SK-N-SH treated with all-trans-retinoic acid at 6 μM for 48 hours (cell line): Measurements from ENCODE around the gene CD52.
A peak's percentile ranks its signal among the peaks of the same experiment; 100 is the strongest.

ENCODE experiments used
- ATAC-seq: fragments of 200-7000 bp; cut with Tn5 transposase; 3 replicates; pipeline ENCODE4 v1.9.1; 2020; ENCODE audit warnings: mild to moderate bottlenecking, moderate library complexity
- ARNTL ChIP-seq: fragments of 450-650 bp; formaldehyde crosslinking; IDR thresholded peaks from 2 replicates; pipeline ENCODE4 v1.5.0; 2020; ENCODE audit warnings: low read depth, mild to moderate bottlenecking, moderate library complexity, borderline replicate concordance
- BACH2 ChIP-seq: fragments of 250-450 bp; sonication (Bioruptor Pico); IDR thresholded peaks from 2 replicates; pipeline ENCODE4 v1.9.0; 2021; ENCODE audit warnings: mild to moderate bottlenecking, borderline replicate concordance
- CSDC2 ChIP-seq: fragments of 250-450 bp; sonication (Bioruptor Pico); IDR thresholded peaks from 2 replicates; pipeline ENCODE4 v1.5.0; 2020; ENCODE audit warnings: mild to moderate bottlenecking, moderate library complexity
- GLIS3 ChIP-seq: fragments of 250-450 bp; sonication (Bioruptor Pico); IDR thresholded peaks from 2 replicates; pipeline ENCODE4 v1.5.0; 2020; ENCODE audit warnings: mild to moderate bottlenecking, moderate library complexity
- ISL1 ChIP-seq: fragments of 250-450 bp; sonication (Bioruptor Pico); IDR thresholded peaks from 2 replicates; pipeline ENCODE4 v2.1.2; 2022; ENCODE audit warnings: mild to moderate bottlenecking, moderate library complexity
- OSR1 ChIP-seq: fragments of 250-450 bp; sonication (Bioruptor Pico); IDR thresholded peaks from 2 replicates; pipeline ENCODE4 v1.8.0; 2022; ENCODE audit warnings: moderate library complexity, mild to moderate bottlenecking, inconsistent platforms
- POU6F1 ChIP-seq: fragments of 250-450 bp; sonication (Bioruptor Pico); IDR thresholded peaks from 2 replicates; pipeline ENCODE4 v1.8.0; 2021; ENCODE audit warnings: low read depth, mild to moderate bottlenecking, moderate library complexity, borderline replicate concordance
- PPARA ChIP-seq: fragments of 250-450 bp; sonication (Bioruptor Pico); IDR thresholded peaks from 2 replicates; pipeline ENCODE4 v1.5.0; 2020; ENCODE audit warnings: mild to moderate bottlenecking, borderline replicate concordance
- RARB ChIP-seq: fragments of 250-450 bp; sonication (Bioruptor Pico); IDR thresholded peaks from 2 replicates; pipeline ENCODE4 v1.8.0; 2021; ENCODE audit warnings: mild to moderate bottlenecking, moderate library complexity
- SNAI2 ChIP-seq: fragments of 250-450 bp; sonication (Bioruptor Pico); IDR thresholded peaks from 2 replicates; pipeline ENCODE4 v1.5.0; 2020; ENCODE audit warnings: mild to moderate bottlenecking, moderate library complexity
- TOX ChIP-seq: fragments of 250-450 bp; sonication (Bioruptor Pico); IDR thresholded peaks from 2 replicates; pipeline ENCODE4 v1.8.0; 2021; ENCODE audit warnings: mild to moderate bottlenecking, moderate library complexity, borderline replicate concordance
- ZC3H10 ChIP-seq: fragments of 250-450 bp; sonication (Bioruptor Pico); IDR thresholded peaks from 2 replicates; pipeline ENCODE4 v1.5.1; 2021; ENCODE audit warnings: mild to moderate bottlenecking, moderate library complexity
- ZFP3 ChIP-seq: fragments of 250-450 bp; sonication (Bioruptor Pico); IDR thresholded peaks from 2 replicates; pipeline ENCODE4 v1.5.0; 2020; ENCODE audit warnings: mild to moderate bottlenecking, moderate library complexity
- ZFP30 ChIP-seq: fragments of 450-650 bp; formaldehyde crosslinking; IDR thresholded peaks from 2 replicates; pipeline ENCODE4 v1.5.0; 2022; ENCODE audit warnings: mild to moderate bottlenecking, moderate library complexity
- ZNF565 ChIP-seq: fragments of 450-650 bp; formaldehyde crosslinking; conservative IDR thresholded peaks from 2 replicates; pipeline ENCODE4 v1.5.0; 2020; ENCODE audit warnings: low read depth, mild to moderate bottlenecking, moderate library complexity
- ZNF70 ChIP-seq: fragments of 450-650 bp; formaldehyde crosslinking; IDR thresholded peaks from 2 replicates; pipeline ENCODE4 v1.5.0; 2020; ENCODE audit warnings: mild to moderate bottlenecking, moderate library complexity
- ZNF8 ChIP-seq: fragments of 450-650 bp; formaldehyde crosslinking; IDR thresholded peaks from 2 replicates; pipeline ENCODE4 v1.5.0; 2020; ENCODE audit warnings: mild to moderate bottlenecking, moderate library complexity
- TF ChIP-seq, protein P1 (sequence below): fragments of 250-450 bp; sonication (Bioruptor Pico); IDR thresholded peaks from 2 replicates; pipeline ENCODE4 v1.5.1; 2021; ENCODE audit warnings: mild to moderate bottlenecking, moderate library complexity
- TF ChIP-seq, protein P2 (sequence below): fragments of 250-450 bp; sonication (Bioruptor Pico); IDR thresholded peaks from 2 replicates; pipeline ENCODE4 v1.5.1; 2020; ENCODE audit warnings: low read depth, mild to moderate bottlenecking, moderate library complexity
- TF ChIP-seq, protein P3 (sequence below): fragments of 250-450 bp; sonication (Bioruptor Pico); IDR thresholded peaks from 2 replicates; pipeline ENCODE4 v1.5.0; 2020; ENCODE audit warnings: mild to moderate bottlenecking, moderate library complexity

Gene CD52

GRCh38 chr1:26277719-26278118, 40.0 kb upstream of the CD52 start (continued):
- no peak for TF ChIP-seq POU6F1
- no peak for TF ChIP-seq RARB (CRISPR knock-in tag)
- TF ChIP-seq, all 23 proteins: peak for 0

DNA sequence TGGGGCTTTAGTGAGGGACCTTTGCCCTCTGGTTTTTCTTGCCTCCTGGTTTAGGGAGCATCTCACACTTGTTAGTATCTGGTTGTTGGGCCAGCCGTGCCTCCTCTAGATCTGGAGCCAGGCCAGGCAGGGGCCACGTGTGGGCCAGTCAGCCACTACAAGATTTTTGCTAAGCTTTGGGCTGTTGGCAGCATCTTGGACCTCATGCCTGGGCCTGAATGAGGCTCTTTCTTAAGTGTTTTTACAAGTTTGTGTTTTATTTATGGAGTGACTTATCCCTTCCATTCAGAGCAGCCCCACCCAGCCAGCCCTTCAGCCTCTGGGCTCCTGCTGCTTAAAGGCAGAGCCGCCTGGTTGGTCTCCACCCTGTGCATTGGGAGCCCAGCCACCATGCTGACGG, 39.5 kb upstream of the CD52 start:
- no peak for TF ChIP-seq ZFP3
- no peak for TF ChIP-seq SNAI2 (CRISPR knock-in tag)
- TF ChIP-seq ZFP30 (CRISPR knock-in tag): no peak
- TF ChIP-seq ZC3H10 (CRISPR knock-in tag): no peak
- TF ChIP-seq TOX: no peak
- ATAC-seq: no peak

GRCh38 chr1:26278724-26279455, 38.9 kb upstream of the CD52 start:
- TF ChIP-seq, protein P1, sequence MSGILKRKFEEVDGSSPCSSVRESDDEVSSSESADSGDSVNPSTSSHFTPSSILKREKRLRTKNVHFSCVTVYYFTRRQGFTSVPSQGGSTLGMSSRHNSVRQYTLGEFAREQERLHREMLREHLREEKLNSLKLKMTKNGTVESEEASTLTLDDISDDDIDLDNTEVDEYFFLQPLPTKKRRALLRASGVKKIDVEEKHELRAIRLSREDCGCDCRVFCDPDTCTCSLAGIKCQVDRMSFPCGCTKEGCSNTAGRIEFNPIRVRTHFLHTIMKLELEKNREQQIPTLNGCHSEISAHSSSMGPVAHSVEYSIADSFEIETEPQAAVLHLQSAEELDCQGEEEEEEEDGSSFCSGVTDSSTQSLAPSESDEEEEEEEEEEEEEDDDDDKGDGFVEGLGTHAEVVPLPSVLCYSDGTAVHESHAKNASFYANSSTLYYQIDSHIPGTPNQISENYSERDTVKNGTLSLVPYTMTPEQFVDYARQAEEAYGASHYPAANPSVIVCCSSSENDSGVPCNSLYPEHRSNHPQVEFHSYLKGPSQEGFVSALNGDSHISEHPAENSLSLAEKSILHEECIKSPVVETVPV (CRISPR knock-in tag): no peak
- TF ChIP-seq ISL1 (CRISPR knock-in tag) (no peak), ZNF70 (CRISPR knock-in tag) (no peak)
- TF ChIP-seq, all 23 proteins: peak for 0

DNA sequence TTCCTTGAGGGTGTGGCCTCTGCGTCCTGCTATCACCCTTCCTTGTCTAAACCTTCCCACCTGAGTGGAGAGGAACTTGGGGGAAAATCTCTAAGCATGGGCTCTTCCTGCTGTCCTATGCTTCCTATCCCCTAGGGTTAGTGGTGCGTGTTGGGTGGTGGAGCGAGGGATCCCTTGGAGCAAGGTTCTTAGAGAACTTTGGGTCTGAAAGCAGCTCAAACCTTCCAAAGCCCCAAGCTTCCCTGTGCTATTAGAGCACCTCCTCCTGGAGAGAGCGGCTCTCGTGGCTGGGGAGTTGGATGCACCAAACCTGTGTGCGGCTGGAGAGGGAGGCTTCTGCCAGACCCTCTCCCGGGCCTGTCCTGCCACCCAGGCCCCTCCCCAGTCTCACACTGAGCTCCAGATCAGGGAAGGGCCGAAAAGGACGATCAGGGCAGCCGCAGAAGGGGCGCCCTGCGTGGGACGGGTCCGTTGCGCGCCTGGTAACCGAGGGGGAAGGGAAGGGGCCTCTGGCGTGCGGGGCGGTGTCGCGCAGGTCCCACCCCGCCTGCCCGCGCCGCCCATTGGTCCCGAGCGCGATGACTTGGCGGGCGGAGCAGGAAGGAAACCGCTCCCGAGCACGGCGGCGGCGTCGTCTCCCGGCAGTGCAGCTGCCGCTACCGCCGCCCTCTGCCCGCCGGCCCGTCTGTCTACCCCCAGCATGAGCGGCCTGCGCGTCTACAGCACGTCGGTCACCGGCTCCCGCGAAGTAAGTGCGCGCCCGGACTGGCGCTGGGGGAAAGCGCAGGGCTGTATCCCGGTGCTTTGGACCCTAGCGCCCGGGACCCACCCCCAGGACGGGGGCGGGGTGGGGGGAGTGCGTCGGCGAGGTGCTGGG, 38.1 kb upstream of the CD52 start, which contains the start of gene SH3BGRL3:
TSS of gene SH3BGRL3 (plus strand) at position 631 of the 877 bp plus-strand sequence. CDS start at position 701, 70 bp downstream.
- no peak for TF ChIP-seq OSR1 (CRISPR knock-in tag)
- no peak for TF ChIP-seq SNAI2 (CRISPR knock-in tag)
- TF ChIP-seq, protein P2, sequence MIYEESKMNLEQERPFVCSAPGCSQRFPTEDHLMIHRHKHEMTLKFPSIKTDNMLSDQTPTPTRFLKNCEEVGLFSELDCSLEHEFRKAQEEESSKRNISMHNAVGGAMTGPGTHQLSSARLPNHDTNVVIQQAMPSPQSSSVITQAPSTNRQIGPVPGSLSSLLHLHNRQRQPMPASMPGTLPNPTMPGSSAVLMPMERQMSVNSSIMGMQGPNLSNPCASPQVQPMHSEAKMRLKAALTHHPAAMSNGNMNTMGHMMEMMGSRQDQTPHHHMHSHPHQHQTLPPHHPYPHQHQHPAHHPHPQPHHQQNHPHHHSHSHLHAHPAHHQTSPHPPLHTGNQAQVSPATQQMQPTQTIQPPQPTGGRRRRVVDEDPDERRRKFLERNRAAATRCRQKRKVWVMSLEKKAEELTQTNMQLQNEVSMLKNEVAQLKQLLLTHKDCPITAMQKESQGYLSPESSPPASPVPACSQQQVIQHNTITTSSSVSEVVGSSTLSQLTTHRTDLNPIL (CRISPR knock-in tag): no peak
- TF ChIP-seq RARB (CRISPR knock-in tag): no peak
- TF ChIP-seq GLIS3 (CRISPR knock-in tag): peak; percentile 18; the same call in 1 of the 2 replicates
- no peak for TF ChIP-seq ARNTL (CRISPR knock-in tag)
- no peak for TF ChIP-seq ZFP30 (CRISPR knock-in tag)
- peak; percentile 83 for ATAC-seq

More at GRCh38 chr1:26278724-26279455, 38.9 kb upstream of the CD52 start:
- no peak for ATAC-seq

DNA sequence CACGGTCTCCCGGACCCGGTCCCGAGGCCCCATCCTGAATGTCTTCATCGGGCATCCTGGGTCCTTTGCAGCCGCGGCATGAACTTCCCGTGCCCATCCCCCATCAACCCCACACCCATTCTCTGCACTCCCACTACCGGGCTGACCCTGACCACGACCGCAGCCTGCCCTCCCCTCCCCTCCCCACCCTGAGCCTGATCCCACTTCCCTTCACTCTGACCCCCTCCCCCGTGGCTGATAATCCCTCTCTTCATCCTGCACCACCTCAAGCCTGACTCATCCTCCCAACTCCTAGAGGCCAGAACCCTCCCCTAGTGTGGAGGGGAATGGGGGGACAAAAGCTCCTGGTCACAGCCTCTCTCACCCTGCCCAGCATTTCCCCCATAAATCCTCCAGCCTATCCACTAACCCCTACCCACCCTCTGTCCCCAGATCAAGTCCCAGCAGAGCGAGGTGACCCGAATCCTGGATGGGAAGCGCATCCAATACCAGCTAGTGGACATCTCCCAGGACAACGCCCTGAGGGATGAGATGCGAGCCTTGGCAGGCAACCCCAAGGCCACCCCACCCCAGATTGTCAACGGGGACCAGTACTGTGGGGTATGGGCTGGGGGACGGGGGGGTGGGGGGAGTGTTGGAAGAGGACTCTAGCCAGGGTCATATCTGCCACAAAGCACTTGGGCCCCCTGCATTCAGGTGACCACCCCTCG, 37.3 kb upstream of the CD52 start:
- 0 out of 3 replicates have a peak, but pooled peaks have one; percentile 2 for ATAC-seq
- no peak for TF ChIP-seq TOX
- TF ChIP-seq, protein P2 (CRISPR knock-in tag): no peak
- no peak for TF ChIP-seq ZFP3
- TF ChIP-seq RARB (CRISPR knock-in tag): no peak
- no peak for TF ChIP-seq ZC3H10 (CRISPR knock-in tag)
- no peak for TF ChIP-seq POU6F1
- no peak for TF ChIP-seq ZNF70 (CRISPR knock-in tag)
- TF ChIP-seq ZNF8: no peak
- TF ChIP-seq PPARA: no peak
- no peak for TF ChIP-seq ZNF565 (CRISPR knock-in tag)
- TF ChIP-seq, protein P3, sequence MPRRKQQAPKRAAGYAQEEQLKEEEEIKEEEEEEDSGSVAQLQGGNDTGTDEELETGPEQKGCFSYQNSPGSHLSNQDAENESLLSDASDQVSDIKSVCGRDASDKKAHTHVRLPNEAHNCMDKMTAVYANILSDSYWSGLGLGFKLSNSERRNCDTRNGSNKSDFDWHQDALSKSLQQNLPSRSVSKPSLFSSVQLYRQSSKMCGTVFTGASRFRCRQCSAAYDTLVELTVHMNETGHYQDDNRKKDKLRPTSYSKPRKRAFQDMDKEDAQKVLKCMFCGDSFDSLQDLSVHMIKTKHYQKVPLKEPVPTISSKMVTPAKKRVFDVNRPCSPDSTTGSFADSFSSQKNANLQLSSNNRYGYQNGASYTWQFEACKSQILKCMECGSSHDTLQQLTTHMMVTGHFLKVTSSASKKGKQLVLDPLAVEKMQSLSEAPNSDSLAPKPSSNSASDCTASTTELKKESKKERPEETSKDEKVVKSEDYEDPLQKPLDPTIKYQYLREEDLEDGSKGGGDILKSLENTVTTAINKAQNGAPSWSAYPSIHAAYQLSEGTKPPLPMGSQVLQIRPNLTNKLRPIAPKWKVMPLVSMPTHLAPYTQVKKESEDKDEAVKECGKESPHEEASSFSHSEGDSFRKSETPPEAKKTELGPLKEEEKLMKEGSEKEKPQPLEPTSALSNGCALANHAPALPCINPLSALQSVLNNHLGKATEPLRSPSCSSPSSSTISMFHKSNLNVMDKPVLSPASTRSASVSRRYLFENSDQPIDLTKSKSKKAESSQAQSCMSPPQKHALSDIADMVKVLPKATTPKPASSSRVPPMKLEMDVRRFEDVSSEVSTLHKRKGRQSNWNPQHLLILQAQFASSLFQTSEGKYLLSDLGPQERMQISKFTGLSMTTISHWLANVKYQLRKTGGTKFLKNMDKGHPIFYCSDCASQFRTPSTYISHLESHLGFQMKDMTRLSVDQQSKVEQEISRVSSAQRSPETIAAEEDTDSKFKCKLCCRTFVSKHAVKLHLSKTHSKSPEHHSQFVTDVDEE (CRISPR knock-in tag): no peak
- no peak for TF ChIP-seq CSDC2
- TF ChIP-seq SNAI2 (CRISPR knock-in tag): no peak
- no peak for TF ChIP-seq BACH2
